GM20431 (cell line): ENCODE measurements around the gene CELSR3.

ENCODE experiments used
- in situ Hi-C: fragments of 300-500 bp; cut with MseI, MboI; formaldehyde crosslinking; loops from one replicate; pipeline ENCODE4 v1.15.0; 2020; ENCODE audit warnings: low sequenced_read_pairs; ENCODE audit not compliant: unreplicated experiment

CELSR3 gene

DNA sequence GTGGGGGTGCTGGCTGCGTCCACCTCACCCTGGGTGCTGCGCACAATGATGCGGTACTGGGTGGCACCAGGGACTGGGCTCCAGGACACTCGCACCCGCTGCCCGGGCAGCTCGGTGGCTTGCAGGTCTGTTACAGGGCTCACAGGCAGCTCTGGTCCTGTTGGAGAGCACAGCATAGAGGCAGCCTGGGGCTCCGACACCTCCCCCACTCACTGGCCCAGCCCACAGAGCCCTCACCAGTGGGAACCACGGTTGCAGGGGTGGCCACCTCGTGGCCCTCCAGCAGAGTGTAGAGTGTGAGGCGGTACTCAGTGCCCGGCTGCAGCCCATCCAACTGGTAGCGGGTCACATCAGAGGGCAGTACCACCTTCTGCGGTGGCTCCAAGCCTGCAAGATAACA, 71.2 kb downstream of the CELSR3 start:
- in situ Hi-C loops = no loop called here

DNA sequence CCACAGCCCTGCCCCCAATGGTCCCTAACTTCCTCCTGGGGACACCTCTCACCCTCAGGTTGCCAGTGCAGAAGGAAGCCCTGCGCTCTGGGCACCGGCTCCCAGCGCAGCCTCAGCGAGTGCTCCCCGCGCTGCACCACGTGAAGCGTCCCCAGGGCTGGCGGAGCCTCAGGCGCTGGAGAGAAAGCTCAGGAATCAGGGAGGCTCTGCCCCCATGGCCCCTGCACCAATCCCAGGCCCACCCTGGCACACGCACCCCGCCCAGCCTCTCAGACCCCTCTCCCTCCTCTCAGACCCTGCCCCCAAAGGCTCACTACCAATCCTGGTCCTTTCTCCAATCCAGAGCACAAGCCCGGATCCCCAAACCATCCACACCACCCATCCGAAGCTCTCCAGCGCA, 74.5 kb downstream of the CELSR3 start:
- in situ Hi-C loops = no loop called here

GRCh38 chr3:48587686-48588085, 75.0 kb downstream of the CELSR3 start:
- in situ Hi-C loops = no loop called here
